Spleen (tissue), 7 donors: ENCODE data around the gene USP32.

Experiments used
- CTCF ChIP-seq, 11 experiments: fragments of 200-600 bp in 7 of 11; fragments of 450-650 bp in 4 of 11; sonication (generic) in 4 of 11; IDR thresholded peaks in 8 of 11; conservative IDR thresholded peaks in 3 of 11; 1 replicate in 7 of 11; 2 replicates in 4 of 11; pipeline versions ENCODE4 v1.4.0 to v1.8.0; 2016 to 2021; ENCODE audit warnings: antibody characterized with exemption in 11 of 11, inconsistent platforms in 4 of 11, mild to moderate bottlenecking in 1 of 11
- POLR2A ChIP-seq, 3 donors: fragments of 450-650 bp; IDR thresholded peaks; one replicate each; pipeline ENCODE4 v1.5.1; 2017; ENCODE audit warnings: antibody characterized with exemption in 3 of 3, mild to moderate bottlenecking in 1 of 3
- POLR2AphosphoS5 ChIP-seq, 3 donors: sonication (generic); formaldehyde crosslinking; IDR thresholded peaks; one replicate each; pipeline ENCODE4 v1.5.1; 2017; ENCODE audit warnings: antibody characterized with exemption in 3 of 3
- donor health status: DM: no; HTN: no; CAD: no; lungs with moderate emphysema.
- donor health status: DM: no; HTN: no; CAD: no.
- donor health status: DM: no; HTN: no; CAD: no.

GRCh38 chr17:60328679-60329078 lies 63.3 kb downstream of the USP32 start:
- TF ChIP-seq POLR2A (IDR thresholded peaks at IDR 0.05) = no peak
- TF ChIP-seq CTCF (IDR thresholded peaks at IDR 0.05 in 8 of 11, conservative IDR thresholded peaks at IDR 0.05 in 3 of 11) = no peak
- peak in 1 of 3 donors; percentile 14 for TF ChIP-seq POLR2AphosphoS5 (IDR thresholded peaks at IDR 0.05)
